WI38 (cell line): ENCODE data around the gene SIRT2.

Source experiments
- H3K4me3 ChIP-seq: 2 replicates; pipeline ENCODE4 v1.5.1; 2011; ENCODE audit warnings: low read depth, mild to moderate bottlenecking, control low read depth, low read length
- CTCF ChIP-seq: IDR thresholded peaks from 2 replicates; pipeline ENCODE4 v1.5.1; 2012; ENCODE audit warnings: low read depth, mild to moderate bottlenecking, control low read depth, low read length

Gene SIRT2

GRCh38 chr19:38911388-38912001 is 12.1 kb upstream of the SIRT2 start:
- no peak for TF ChIP-seq CTCF
- H3K4me3 ChIP-seq = no peak overlapping the region

GRCh38 chr19:38910488-38910887 is 11.1 kb upstream of the SIRT2 start:
- no peak for TF ChIP-seq CTCF
- H3K4me3 ChIP-seq = no peak overlapping the region

GRCh38 chr19:38908911-38909310 is 9.5 kb upstream of the SIRT2 start:
- H3K4me3 ChIP-seq = no peak overlapping the region

GRCh38 chr19:38907670-38908069 is 8.3 kb upstream of the SIRT2 start:
- TF ChIP-seq CTCF = no peak

More at GRCh38 chr19:38908911-38909310, 9.5 kb upstream of the SIRT2 start:
- TF ChIP-seq CTCF = no peak

GRCh38 chr19:38907227-38907626 is 7.8 kb upstream of the SIRT2 start:
- H3K4me3 ChIP-seq = no peak overlapping the region
- TF ChIP-seq CTCF = no peak

More at GRCh38 chr19:38907670-38908069, 8.3 kb upstream of the SIRT2 start:
- H3K4me3 ChIP-seq = no peak overlapping the region

- H3K4me3 ChIP-seq = no peak overlapping the region
- TF ChIP-seq CTCF = no peak
These were observed 6.2 kb upstream of the SIRT2 start for GRCh38 chr19:38905620-38906019.

- no peak overlapping the region for H3K4me3 ChIP-seq
- TF ChIP-seq CTCF = no peak
These were observed 5.4 kb upstream of the SIRT2 start for GRCh38 chr19:38904581-38905539.
